ENCODE measurements around the gene ARSI.

GRCh38 chr5:150310246-150310645 lies 7.5 kb upstream of the ARSI start:
- no peak for TF ChIP-seq CTCF (IDR thresholded peaks at IDR 0.05)
- TF ChIP-seq POLR2A (IDR thresholded peaks at IDR 0.05) = no peak

All from upper lobe of left lung (tissue), 4 donors.